GM18517 (cell line): ENCODE data around the gene DCLK2.
"Not testable (repeated sequence)": the region's sequence is repeated elsewhere in the genome, so short reads cannot be mapped to it uniquely, and the experiment has no call there.

Source experiments
- ATAC-seq: cut with Tn5 transposase; IDR thresholded peaks from one replicate; pipeline ENCODE4 v1.9.1; 2021; ENCODE audit warnings: mild to moderate bottlenecking, moderate library complexity; ENCODE audit not compliant: unreplicated experiment

DCLK2 gene

DNA sequence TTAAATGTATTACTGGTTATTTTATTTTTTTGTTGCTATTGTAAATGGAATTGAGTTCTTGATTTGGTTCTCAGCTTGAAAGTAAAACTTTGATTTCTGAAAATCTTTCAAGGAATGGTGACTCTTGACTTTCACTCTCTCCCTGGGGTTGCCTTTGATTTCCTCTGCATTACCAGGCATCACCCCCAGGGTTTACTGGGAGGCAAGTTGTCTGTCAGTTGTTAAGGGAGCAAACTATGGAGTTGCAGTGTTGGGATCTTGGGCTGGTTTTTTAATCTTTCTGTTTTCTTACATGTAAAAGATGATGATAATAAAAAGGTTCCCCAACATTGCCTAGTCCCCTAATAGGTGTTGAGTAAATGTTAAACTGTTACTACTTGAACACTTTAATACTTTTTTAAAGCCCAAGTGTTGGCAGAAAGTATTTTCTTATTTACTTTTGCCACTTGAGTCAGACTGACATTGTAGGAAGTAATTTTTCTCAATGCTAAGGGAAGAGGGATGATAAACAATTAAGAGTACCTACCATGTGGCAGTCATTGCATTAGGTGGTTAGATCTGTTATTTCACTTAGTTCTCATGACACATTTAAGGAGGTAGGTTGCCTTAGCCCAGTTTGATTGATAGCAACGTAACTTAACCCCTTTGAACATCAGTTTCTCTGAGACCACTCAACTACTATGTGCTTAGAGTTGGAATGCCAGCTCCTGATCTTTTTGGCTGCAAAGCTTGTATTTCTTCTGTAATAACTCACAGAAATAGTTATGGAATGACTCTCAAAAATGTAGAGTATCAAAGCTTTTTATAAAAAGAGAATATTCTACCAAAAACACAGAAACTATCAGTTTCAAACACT, 67.1 kb downstream of the DCLK2 start:
- no peak for ATAC-seq

- ATAC-seq: no peak
Observed at GRCh38 chr4:150145946-150146340, 67.7 kb downstream of the DCLK2 start.

GRCh38 chr4:150149381-150149780, 71.1 kb downstream of the DCLK2 start:
- no peak for ATAC-seq

DNA sequence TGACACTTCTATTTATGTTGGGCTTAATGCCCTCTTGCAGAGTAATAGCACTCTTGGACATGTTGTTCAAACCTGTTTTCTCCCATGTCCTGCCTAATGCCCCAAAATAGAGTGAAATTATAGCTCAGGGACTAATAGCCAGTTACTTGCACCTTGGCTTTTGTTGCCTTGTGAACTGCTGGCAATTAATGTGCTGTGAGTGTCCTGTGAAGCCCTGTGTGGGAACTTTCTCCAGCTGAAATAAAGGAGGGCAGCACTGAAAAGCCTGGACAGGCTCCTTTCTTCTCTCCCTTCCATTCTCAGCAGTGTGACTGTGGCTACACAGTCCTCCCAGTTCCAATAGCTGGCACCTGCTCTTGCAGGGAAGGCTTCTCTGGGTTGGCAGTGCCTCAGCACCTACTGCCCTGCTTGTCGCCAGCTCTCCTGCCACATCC, 72.4 kb downstream of the DCLK2 start:
- ATAC-seq: no peak

DNA sequence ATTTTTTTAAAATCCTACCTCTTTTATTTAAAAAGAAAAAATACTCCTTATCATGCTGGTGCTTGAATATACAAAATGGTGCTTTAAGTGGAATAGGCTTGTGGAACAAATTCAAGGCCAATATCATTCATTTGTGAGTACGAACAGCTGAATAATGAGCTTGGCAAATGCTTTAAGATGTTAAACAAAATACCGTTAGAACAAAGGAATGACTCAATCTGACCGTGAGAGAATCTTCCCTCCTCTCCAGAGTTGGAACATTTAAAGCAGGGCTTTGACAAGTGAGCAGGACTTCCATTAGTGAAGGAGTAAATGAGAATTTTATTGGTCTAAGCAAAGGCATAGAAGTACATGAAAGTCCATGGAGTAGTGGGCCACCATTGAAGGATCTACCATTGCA, 74.5 kb downstream of the DCLK2 start:
- ATAC-seq: no peak

- no peak for ATAC-seq
Observed at GRCh38 chr4:150155391-150155790, 77.1 kb downstream of the DCLK2 start.

- no peak for ATAC-seq
Observed at GRCh38 chr4:150156543-150156942, 78.3 kb downstream of the DCLK2 start.

DNA sequence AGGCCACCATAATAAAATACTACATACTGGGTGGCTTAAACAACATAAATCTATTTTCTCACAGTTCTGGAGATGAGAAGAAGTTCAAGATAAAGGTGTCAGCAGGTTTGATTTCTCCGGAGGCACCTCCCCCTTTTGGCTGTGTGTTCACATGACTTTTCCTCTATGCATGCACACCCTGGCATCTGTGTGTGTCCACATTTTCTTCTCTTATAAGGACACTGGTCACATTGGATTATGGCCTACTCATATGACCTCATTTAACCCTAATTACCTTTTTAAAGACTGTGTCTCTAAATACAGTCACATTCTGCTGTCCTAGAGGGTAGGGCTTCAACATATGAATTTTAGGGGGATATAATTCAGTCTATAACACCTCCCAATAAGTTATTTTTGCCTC, 79.8 kb downstream of the DCLK2 start:
- ATAC-seq: no peak

DNA sequence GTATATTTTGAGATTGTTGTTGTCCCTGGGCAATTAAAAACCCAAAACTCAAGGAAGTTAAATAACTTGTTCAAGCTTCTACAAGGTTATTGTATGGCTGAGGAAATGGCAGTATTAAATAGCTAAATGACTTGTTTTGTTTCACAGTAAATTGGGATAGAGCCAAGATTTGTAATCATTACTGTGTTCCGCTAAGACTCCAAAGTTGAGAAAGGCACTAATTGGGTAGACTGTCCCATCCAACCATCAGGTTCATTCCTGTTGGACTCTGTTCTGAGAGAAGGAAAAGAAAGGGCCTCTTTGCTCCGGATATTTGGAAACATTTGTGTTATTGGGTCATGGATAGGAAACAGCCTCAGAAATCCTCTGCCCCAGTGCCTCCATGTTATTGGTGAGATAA, 82.2 kb downstream of the DCLK2 start:
- no peak for ATAC-seq

DNA sequence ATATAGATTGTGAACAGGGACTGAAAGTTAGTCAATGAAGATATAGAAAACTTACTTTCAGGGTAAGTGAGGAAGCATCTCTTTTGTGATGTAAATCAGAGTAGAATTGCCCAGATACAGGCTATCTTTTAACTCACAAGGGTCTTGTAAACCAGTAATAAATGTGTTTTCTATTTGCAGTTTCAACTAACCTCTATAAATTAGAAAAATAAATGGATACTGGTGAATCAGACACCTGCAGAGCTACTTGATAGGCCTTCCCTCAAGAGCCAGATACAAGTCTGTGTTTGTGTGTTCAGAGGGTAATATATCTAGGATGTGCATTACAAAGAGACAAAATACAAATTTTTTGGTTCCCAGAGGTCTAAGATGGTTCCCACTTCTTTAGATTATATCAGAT, 82.9 kb downstream of the DCLK2 start:
- ATAC-seq: no peak

DNA sequence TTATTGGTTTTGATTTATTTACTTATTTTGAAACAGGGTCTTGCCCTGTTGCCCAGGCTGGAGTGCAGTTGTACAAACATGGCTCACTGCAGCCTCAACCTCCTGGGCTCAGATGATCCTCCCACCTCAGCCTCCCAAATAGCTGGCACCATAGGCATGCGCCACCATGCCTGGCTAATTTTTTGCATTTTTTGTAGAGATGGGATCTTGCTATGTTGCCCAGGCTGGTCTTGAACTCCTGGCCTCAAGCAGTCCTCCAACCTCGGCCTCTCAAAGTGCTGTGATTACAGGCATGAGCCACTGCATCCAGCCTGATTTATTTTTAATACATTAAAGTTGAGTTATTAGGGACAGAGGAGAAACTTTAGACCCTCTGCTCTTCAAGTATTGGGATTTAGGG, 83.8 kb downstream of the DCLK2 start:
- not testable (repeated sequence) for ATAC-seq

GRCh38 chr4:150164055-150164454, 85.8 kb downstream of the DCLK2 start:
- ATAC-seq: no peak

- no peak for ATAC-seq
Observed at GRCh38 chr4:150164956-150165629, 86.8 kb downstream of the DCLK2 start.

DNA sequence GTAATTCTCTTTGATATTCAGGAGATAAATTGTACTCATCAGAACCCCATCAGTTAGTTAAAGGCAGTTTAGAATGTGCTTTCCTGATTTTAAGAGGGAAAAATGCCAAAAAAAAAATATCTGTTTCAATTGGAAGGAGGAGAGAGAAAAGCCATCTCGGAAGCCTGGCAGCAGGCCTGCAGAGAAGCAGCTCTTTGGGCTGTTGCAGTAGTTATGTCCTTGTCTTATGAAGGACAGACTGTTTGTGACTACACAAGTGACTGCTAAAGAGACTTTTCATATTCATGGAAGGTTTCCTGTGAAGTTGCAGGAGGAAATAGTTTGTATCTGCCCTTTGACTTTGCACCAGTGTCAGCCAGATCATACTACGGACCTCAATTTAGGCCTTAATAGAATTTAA, 88.8 kb downstream of the DCLK2 start:
- no peak for ATAC-seq

- no peak for ATAC-seq
Observed at GRCh38 chr4:150173432-150173861, 95.2 kb downstream of the DCLK2 start.

DNA sequence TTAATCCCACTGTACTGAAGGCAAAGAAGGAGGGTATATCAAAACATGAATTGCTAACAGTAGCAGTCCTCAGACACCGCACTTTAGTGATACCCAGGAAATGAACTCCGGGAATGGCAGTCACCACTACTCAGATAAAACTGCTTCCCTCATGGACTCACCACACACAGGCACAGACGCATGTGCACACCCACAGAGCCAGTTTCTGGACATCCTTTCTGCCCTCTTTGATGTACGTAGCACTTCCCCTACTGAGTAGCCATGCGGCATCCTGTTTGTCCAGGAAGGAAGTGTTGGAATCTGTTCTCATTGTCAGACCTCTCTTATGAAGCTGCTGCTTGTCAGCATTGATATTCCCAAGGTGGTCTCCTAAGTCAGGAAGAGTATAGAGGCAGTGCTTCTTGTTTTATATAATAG, 95.7 kb downstream of the DCLK2 start:
- ATAC-seq: no peak

GRCh38 chr4:150176547-150176946, 98.3 kb downstream of the DCLK2 start:
- no peak for ATAC-seq

- ATAC-seq: no peak
Observed at GRCh38 chr4:150178161-150178560, 99.9 kb downstream of the DCLK2 start.

DNA sequence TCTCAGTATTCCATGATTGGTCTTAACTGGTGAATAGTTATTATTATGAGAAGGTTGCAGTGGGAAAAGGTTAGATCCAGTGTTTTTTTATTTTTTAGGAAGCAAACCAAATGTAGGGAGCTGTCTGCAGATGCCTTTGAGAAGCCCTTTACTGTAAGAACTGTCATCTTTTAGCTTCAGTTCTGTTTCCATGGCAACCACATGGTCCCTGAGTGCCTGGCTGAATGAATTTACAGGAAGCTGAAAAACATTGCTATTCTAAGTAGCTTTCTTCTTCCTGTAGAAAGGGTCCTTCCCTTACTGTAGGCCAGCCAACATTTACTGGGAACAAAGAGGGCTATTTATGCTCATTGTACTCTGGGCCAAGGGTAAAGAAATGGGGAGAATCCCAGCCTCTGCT, 103.3 kb downstream of the DCLK2 start:
- no peak for ATAC-seq

DNA sequence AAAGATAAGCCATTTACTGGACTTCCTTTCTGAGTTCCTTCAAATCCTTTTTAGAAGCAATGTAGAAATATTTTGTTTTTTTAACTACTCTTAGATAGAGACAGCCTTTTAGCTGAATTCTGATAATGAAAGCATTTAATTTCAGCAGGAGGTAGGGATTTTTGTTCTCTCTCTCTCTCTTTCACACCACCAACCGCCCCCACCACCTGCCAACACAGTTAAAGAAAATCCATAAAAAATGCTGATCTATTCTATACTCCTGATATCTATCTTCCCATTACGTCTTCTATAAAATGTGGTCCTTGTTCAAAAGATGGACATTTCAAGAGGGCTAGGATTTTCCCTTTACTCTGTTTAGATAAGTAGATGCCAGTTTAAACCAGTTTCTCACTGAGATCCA, 104.5 kb downstream of the DCLK2 start:
- ATAC-seq: no peak

DNA sequence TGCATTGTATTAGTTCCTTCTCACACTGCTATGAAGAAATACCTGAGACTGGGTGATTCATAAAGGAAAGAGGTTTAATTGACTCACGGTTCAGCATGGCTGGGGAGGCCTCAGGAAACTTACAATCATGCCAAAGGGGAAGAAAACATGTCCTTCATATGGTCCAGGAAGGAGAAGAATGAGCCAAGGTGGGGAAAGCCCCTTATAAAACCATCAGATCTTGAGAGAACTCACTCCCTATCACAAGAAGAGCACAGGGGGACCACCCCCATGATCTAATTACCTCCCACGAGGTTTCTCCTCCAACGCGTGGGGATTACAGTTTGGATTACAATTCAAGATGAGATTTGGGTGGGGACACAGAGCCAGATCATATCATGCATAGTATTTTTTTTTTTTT, 106.8 kb downstream of the DCLK2 start:
- ATAC-seq: not testable (repeated sequence)

- ATAC-seq: no peak
Observed at GRCh38 chr4:150192986-150193385, 114.7 kb downstream of the DCLK2 start.
